Islet of Langerhans (tissue), 1 donor: ENCODE measurements around the gene ANAPC2.
"Not testable (repeated sequence)": the region's sequence is repeated elsewhere in the genome, so short reads cannot be mapped to it uniquely, and the experiment has no call there.

ENCODE experiments used
- FAIRE-seq: peaks from one replicate; lab custom pipeline; 2011; peaks lifted over from hg19 to GRCh38; lab: Jason Lieb, UNC

Gene ANAPC2

GRCh38 chr9:137143459-137143858 lies 44.9 kb downstream of the ANAPC2 start:
- FAIRE-seq: no peak

- FAIRE-seq: no peak
Observed at GRCh38 chr9:137141976-137142936, 46.1 kb downstream of the ANAPC2 start.

- no peak for FAIRE-seq
Observed at GRCh38 chr9:137141050-137141810, 47.1 kb downstream of the ANAPC2 start.

- no peak for FAIRE-seq
Observed at GRCh38 chr9:137140151-137141012, 48.0 kb downstream of the ANAPC2 start.

- FAIRE-seq: no peak
Observed at GRCh38 chr9:137139468-137140150, 48.8 kb downstream of the ANAPC2 start.

GRCh38 chr9:137138722-137139467 lies 49.5 kb downstream of the ANAPC2 start, which contains the start of gene GRIN1:
Gene GRIN1, plus strand, starts transcription at chr9:137139154. Its CDS starts 333 bp downstream, at chr9:137139487.
- FAIRE-seq: no peak

- FAIRE-seq: no peak
Observed at GRCh38 chr9:137138058-137138721, 50.2 kb downstream of the ANAPC2 start.

- no peak for FAIRE-seq
Observed at GRCh38 chr9:137136881-137137607, 51.3 kb downstream of the ANAPC2 start.

- FAIRE-seq: no peak
Observed at GRCh38 chr9:137136261-137136880, 52.0 kb downstream of the ANAPC2 start.

GRCh38 chr9:137135154-137135553 lies 53.2 kb downstream of the ANAPC2 start:
- not testable (repeated sequence) for FAIRE-seq

- no peak for FAIRE-seq
Observed at GRCh38 chr9:137134191-137134590, 54.2 kb downstream of the ANAPC2 start.

GRCh38 chr9:137130176-137130755 lies 58.1 kb downstream of the ANAPC2 start:
- no peak for FAIRE-seq

GRCh38 chr9:137129456-137130175 lies 58.7 kb downstream of the ANAPC2 start:
- no peak for FAIRE-seq

- no peak for FAIRE-seq
Observed at GRCh38 chr9:137128862-137129455, 59.4 kb downstream of the ANAPC2 start.

GRCh38 chr9:137128158-137128861 lies 60.0 kb downstream of the ANAPC2 start:
- FAIRE-seq: no peak

GRCh38 chr9:137127301-137128157 lies 60.8 kb downstream of the ANAPC2 start:
- FAIRE-seq: no peak
